HG02642 (cell line): ENCODE data around the gene TSPAN11.

ENCODE experiments used
- ATAC-seq: cut with Tn5 transposase; IDR thresholded peaks from one replicate; pipeline ENCODE4 v1.9.1; 2021; ENCODE audit warnings: mild to moderate bottlenecking; ENCODE audit not compliant: unreplicated experiment, poor library complexity

Gene TSPAN11

GRCh38 chr12:30953951-30954751 is 27.6 kb downstream of the TSPAN11 start:
- ATAC-seq, result no peak

- ATAC-seq, result no peak
Observed at GRCh38 chr12:30955214-30955613, 28.7 kb downstream of the TSPAN11 start.

GRCh38 chr12:30959110-30959710 is 32.7 kb downstream of the TSPAN11 start:
- ATAC-seq, result no peak

DNA sequence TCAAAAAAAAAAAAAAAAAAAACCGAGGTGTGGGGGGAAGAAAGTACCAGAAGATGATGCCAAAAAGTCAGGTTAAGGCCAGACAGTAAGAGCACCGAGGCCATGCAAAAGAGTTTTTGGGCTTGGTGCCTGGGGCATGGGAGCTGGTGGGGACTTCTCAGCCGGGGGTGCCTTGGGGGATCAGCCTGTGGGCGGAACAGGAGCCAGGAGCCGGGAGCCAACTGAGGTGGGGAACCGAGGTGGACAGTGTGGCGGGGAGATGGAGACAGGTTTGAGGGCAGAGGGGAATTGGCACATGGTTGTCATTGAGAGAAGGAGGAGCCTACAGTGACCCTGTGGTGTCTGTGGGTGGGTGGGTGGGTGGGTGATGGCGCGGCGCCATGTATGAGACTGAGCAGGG is 33.2 kb downstream of the TSPAN11 start:
- ATAC-seq, result no peak

DNA sequence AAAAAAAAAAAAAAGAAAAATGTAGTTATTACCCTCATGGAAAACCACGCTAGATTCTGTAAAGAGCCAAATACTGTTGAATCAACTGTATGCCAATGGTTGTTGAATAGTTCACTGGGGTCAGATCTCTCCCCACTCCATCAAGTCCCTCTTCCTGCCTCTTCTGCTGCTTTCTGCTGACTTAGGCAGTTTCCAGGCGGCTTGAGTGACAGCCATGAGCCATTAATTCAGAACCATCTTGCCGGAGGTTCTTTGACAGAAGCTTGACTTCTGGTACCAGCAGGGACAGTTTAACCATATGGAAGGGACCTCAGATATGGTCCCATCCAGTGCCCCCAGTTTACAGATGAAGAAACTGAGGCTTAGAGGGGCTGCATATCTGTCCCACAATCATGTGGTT is 34.5 kb downstream of the TSPAN11 start:
- no peak for ATAC-seq

DNA sequence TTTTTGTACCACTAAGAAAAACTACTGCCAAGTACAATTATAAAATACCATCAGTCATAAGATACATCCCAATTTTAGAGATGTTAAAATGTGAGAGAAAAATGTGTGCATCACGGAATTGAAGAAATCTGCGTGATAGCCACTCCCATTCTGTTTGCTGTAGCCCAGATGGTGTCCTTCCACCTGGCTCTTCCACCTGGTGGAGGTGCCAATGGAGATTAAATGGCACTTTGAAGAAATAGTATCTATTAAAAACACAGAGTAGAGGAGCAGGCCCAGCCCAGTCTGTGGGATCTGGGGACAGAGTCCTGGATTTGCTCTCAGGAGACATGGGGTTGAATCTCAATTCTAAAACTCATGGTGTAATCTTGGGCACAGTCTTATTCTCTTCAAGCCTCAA is 35.5 kb downstream of the TSPAN11 start:
- no peak for ATAC-seq

- ATAC-seq, result no peak
Observed at GRCh38 chr12:30963709-30964564, 37.4 kb downstream of the TSPAN11 start.

GRCh38 chr12:30964896-30965612 is 38.5 kb downstream of the TSPAN11 start:
- no peak for ATAC-seq

GRCh38 chr12:30965613-30965985 is 39.1 kb downstream of the TSPAN11 start:
- ATAC-seq, result no peak

DNA sequence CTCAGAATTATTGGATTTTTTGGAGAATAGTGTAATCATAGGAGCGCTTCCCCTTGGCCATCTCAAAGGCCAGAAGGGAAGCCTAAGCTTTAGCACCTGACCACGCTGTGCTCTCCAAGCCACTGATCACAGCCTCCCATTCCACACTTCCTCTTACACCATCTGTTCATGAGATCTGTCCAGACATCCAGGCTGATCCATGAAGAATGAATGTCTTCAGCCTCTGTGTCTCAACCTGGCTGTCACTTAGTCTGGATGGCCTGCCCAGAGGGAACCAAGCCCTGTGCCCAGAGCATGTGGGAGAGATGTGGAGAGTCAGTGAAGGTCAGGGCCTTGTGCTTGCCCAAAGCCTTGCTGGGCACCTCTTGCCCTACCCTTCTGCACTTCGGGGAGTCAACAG is 40.5 kb downstream of the TSPAN11 start:
- ATAC-seq, result no peak

DNA sequence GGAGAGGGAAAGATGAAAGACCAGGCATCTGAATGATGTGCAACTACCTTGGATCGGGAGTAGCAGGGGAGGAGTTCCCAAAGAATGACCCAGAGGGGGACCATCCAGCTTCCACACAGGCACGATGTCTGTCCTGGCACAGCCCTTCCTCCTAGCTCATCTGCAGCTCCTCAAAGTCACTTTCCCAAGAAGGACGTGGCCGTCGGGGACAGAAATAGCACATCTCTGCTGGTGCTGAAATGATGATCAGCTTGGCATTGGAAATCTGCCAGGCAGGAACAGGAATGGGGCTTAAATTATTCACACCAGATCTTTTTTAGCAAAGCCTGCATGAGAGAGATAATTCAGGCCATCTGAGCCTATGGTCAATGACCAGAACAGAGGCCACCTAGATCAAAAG is 41.7 kb downstream of the TSPAN11 start:
- no peak for ATAC-seq

GRCh38 chr12:30969006-30969405 is 42.5 kb downstream of the TSPAN11 start:
- ATAC-seq, result no peak

DNA sequence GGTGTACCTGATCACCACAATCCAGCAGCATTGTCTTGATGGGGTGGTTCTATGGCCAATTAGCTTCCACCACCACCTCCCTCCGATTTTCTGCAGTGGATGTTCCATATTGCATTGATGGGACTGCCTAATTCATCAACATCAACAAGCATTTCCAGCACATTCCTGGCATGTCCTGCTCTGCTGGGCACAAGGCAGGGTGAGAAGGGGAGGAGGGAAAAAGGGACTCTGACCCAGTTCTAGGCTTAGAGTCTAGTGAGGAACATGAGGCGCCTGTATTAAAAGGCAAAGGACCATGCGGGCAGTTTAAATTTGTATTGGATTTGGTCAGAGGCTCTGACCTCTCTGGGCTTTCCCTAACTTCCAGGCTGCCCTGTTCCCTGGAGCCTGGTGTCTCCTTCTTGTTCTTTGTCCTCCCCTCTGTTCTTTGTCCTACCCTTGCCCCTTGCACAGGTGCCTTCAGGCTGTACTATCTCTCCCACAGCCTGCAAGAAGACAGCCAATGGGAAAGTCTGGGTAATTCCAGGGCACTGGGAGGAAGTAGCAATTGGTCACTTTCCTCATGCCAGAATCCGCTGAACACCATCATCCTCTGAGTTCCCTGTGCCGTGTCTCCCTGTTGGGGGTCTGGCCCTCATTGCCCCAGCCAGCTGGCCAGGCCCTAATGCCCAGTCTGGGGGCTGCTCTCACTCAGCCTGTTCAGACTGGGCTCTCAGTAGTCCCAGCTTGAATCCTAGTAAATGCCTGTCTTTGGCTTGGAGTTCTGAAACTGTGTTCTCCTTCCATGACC is 43.3 kb downstream of the TSPAN11 start:
- no peak for ATAC-seq

- ATAC-seq, result no peak
Observed at GRCh38 chr12:30970559-30971197, 44.1 kb downstream of the TSPAN11 start.

- no peak for ATAC-seq
Observed at GRCh38 chr12:30972035-30972434, 45.5 kb downstream of the TSPAN11 start.

GRCh38 chr12:30973175-30973574 is 46.6 kb downstream of the TSPAN11 start:
- no peak for ATAC-seq

GRCh38 chr12:30973830-30974229 is 47.3 kb downstream of the TSPAN11 start:
- ATAC-seq, result no peak

GRCh38 chr12:30974746-30975500 is 48.4 kb downstream of the TSPAN11 start:
- ATAC-seq, result no peak

GRCh38 chr12:30975581-30975980 is 49.0 kb downstream of the TSPAN11 start:
- no peak for ATAC-seq
